GM19467 (cell line): ENCODE data around the gene ZBP1.

Experiments used
- ATAC-seq: cut with Tn5 transposase; IDR thresholded peaks from one replicate; pipeline ENCODE4 v1.9.1; 2021; ENCODE audit warnings: mild to moderate bottlenecking, moderate library complexity; ENCODE audit not compliant: unreplicated experiment

Gene ZBP1

DNA sequence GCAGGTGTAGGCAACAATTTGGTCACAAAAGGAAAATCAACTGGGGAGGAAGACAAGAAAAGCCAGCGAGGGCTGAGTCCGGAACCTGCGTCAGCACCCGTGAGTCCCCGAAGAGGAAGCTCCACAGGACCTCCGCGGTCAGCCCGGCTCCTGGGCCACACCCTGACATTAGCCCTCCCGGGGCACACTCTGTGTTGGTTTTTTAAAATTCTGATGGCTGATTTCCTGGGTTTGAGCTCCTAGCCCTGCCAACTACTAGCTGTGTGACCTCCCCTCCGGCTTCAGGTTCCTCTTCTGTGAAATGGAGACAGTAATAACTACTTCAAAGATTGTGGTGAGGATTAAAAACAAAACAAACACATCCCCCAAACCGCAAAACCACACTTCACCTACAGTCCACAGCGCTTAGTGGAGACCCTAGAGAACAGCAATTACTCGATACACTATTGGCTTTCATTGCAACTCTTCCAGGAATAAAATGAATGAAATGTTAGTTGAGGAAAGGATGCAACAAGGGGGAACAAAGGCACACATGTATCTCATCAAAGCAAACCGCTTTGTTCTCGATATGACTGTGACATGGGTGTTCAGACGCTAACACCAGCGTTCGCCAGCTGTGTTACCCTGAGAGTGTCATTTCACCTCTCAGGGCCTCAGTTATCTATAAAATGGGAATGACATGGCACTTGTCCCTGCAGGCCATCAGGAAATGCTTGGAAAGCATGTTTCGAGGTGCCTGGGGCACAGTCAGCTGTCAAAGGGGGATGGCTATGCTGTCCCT lies 985 bp downstream of the ZBP1 start:
- peak; percentile 49 for ATAC-seq

- ATAC-seq = no peak
Observed at GRCh38 chr20:57618764-57619050, 1.5 kb downstream of the ZBP1 start.

- no peak for ATAC-seq
Observed at GRCh38 chr20:57618091-57618763, 2.0 kb downstream of the ZBP1 start.

GRCh38 chr20:57617079-57617795 lies 3.0 kb downstream of the ZBP1 start:
- no peak for ATAC-seq

GRCh38 chr20:57616143-57616951 lies 3.9 kb downstream of the ZBP1 start:
- no peak for ATAC-seq

GRCh38 chr20:57615445-57615811 lies 4.8 kb downstream of the ZBP1 start:
- ATAC-seq = no peak

DNA sequence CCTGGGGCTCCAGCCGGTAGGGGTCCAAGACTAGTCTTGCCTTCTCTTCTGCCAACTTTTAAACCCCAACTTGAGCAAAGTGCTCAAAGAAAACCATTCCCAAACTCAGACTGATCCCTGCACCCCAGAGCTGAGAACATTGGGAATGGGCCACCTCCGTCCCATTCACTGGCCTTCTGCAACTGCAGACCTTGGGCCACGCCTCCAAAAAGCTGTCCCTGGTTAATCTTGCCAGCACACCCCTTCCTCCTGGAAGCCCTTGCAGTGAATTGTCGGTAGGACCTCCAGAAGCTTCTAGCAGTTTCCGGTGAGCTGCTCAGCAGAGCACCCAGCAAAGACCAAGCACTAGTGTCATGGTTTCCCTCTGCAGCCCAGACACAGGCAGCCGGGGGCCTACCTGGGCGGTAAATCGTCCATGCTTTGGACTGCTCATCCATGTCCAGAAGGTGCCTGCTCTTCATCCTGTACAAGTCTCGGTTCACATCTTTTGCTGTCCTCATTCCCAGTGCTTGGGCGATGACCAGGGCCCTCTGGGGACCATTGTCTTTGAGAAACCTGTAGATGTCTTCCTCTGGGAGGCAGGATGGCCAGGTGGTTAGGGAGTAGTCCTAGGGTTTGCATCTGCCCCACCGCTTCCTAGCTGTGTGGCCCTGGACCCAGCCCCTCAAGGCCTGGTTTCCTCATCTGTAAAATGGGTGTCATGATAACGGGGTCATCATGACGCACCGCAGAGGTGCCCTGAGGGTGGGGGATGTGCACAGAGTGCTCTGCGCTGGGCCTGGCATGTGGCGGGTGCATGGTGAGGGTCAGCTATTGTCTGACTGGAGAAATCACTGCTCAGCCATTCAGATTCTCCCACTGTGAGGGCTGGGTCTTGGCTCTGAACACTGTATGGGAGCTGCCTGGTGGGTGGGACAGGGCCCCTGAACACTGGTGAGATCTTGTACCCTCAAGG lies 5.5 kb downstream of the ZBP1 start:
- no peak for ATAC-seq

GRCh38 chr20:57613481-57613921 lies 6.7 kb downstream of the ZBP1 start:
- ATAC-seq = no peak

GRCh38 chr20:57612916-57613315 lies 7.3 kb downstream of the ZBP1 start:
- no peak for ATAC-seq

- no peak for ATAC-seq
Observed at GRCh38 chr20:57612436-57612835, 7.8 kb downstream of the ZBP1 start.

- no peak for ATAC-seq
Observed at GRCh38 chr20:57611586-57612311, 8.5 kb downstream of the ZBP1 start.

- ATAC-seq = no peak
Observed at GRCh38 chr20:57610261-57610952, 9.8 kb downstream of the ZBP1 start.

GRCh38 chr20:57609842-57610167 lies 10.4 kb downstream of the ZBP1 start:
- ATAC-seq = no peak

DNA sequence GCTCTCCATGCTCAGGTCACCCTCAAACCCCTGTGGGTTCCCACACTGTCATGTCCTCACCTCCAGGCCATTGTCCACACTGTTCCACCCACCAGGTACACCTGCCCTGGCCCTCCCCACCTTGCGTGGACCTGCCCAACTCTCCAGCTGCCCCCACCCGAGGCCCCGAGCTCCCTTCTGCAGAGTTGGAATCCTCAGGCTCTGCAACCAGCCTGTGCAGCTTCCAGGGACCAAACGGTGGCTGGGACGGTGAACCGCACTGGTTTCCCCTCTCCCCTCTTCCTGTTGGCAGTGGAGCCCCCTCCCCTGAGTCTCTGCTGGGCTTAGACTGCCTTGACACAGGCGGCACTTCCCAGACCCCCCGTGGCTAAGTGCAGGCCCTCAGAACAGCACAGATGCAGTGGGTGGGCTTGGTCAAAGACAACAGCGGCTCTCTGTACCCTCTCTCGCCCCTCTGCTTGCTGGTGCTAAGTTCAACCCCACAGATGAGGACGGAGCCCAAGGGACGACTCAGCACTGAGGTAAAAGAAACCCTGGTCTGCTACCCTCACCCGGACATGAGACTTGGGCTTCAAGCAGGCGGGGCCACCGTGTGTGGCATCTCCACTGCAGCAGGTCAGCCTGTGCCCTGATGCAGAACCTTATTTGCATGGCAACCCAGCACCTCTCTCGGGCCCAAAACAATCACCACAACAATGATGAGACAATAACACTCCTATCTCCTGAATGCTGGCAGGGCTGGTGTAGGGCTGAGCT lies 11.0 kb downstream of the ZBP1 start:
- no peak for ATAC-seq

GRCh38 chr20:57608516-57608915 lies 11.7 kb downstream of the ZBP1 start:
- ATAC-seq = no peak

DNA sequence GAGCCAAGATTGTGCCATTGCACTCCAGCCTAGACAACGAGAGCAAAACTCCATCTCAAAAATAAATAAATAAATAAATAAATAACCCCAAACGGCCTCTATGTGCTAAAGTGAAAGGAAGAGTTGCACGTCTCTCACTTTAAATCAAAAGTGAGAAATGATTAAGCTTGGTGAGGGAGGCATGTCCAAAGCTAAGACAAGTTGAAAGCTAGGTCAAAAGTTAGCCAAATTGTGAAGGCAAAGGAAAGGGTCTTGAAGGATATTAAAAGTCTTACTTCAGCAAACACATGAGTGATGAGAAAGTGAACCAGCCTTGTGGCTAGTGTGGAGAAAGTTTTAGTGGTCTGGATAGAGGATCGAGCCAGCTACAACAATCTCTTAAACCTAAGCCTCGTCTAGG lies 14.3 kb downstream of the ZBP1 start:
- no peak for ATAC-seq

- no peak for ATAC-seq
Observed at GRCh38 chr20:57605045-57605444, 15.2 kb downstream of the ZBP1 start.

- no peak for ATAC-seq
Observed at GRCh38 chr20:57603120-57603519, 17.1 kb downstream of the ZBP1 start.
